Measurements from ENCODE around the gene TIPRL. TPM values are rescaled to one million over a fixed set of nuclear protein-coding genes. Genes with fewer than 3 reads are reported as not detected.
"Not testable (repeated sequence)": the region's sequence is repeated elsewhere in the genome, so short reads cannot be mapped to it uniquely, and the experiment has no call there.

The TIPRL gene
- total and polyA plus RNA-seq, 12 donors = 9.6 to 37.5 (median 30.7) TPM

- peak in 4 of 8 donors; percentile 2 to 5 (median 5) for ATAC-seq
- Histone ChIP-seq H3K27ac (peak overlapping the region in 9 of 10 donors; percentile 84 to 98 (median 94)), H3K36me3 (no peaks in the 10 kb centered on the region), H3K27me3 (peaks cover 0 to 4% (median 0%) of the 10 kb centered on the region in 7 donors), H3K4me3 (peak overlapping the region in 9 of 10 donors; percentile 70 to 98 (median 75)), H3K9me3 (no peaks in the 10 kb centered on the region), H3K4me1 (peaks cover 0 to 16% (median 14%) of the 10 kb centered on the region in 9 donors)
- no peak for DNase-seq
- 70 to 72% methylated on average over 5 of the region's 5 CpGs for WGBS, 2 donors
- TF ChIP-seq CTCF (IDR thresholded peaks at IDR 0.05) = no peak
- intact Hi-C loops (cut with DNase I) = loop anchor here in 1 of 10 donors (2.0 kb wide), 1 partner anchor 47 kb away; no protein-coding TSS in a partner anchor
Observed at GRCh38 chr1:168178227-168178637, 530 bp upstream of the TIPRL start.

GRCh38 chr1:168179438-168180147 is 831 bp downstream of the TIPRL start:
- peak in 1 of 8 donors; percentile 5 for ATAC-seq
- intact Hi-C loops (cut with DNase I) = loop anchor here in 2 of 10 donors (2.0 to 5.0 kb wide), 2 partner anchors 45 to 48 kb away; partner anchors contain the start of gene SFT2D2 (in 1 of the 2)
- DNase-seq = no peak
- TF ChIP-seq CTCF (IDR thresholded peaks at IDR 0.05) = no peak
- Histone ChIP-seq H3K9me3 (no peaks in the 10 kb centered on the region), H3K4me1 (peaks cover 0 to 16% (median 14%) of the 10 kb centered on the region in 9 donors), H3K27me3 (peaks cover 0 to 4% (median 0%) of the 10 kb centered on the region in 7 donors), H3K36me3 (peaks cover 0 to 9% (median 0%) of the 10 kb centered on the region in 9 donors), H3K4me3 (peak overlapping the region; percentile 70 to 98 (median 74)), H3K27ac (peak overlapping the region; percentile 67 to 98 (median 94))
- WGBS, 2 donors = 3 to 4% methylated on average over 20 of the region's 20 CpGs

- WGBS, 2 donors = 41 to 49% methylated on average over 2 of the region's 2 CpGs
- DNase-seq = no peak
- no peak for TF ChIP-seq CTCF (IDR thresholded peaks at IDR 0.05)
- peaks cover 0 to 15% (median 0%) of the 10 kb centered on the region in 9 donors for H3K36me3 ChIP-seq
- H3K27ac ChIP-seq = peak overlapping the region in 6 of 10 donors; percentile 88 to 98 (median 96)
- H3K4me3 ChIP-seq = peak overlapping the region in 9 of 10 donors; percentile 70 to 98 (median 75)
- H3K9me3 ChIP-seq = no peaks in the 10 kb centered on the region
- ATAC-seq = no peak
- intact Hi-C loops (cut with DNase I) = loop anchor here in 1 of 10 donors (5.0 kb wide), 1 partner anchor 47 kb away; the partner anchor contains the start of gene SFT2D2
- peaks cover 0 to 4% (median 0%) of the 10 kb centered on the region in 7 donors for H3K27me3 ChIP-seq
- peaks cover 0 to 16% (median 14%) of the 10 kb centered on the region in 9 donors for H3K4me1 ChIP-seq
Observed at GRCh38 chr1:168180148-168180524, 1.4 kb downstream of the TIPRL start.

- not testable (repeated sequence) for H3K27me3 ChIP-seq, H3K27ac ChIP-seq, H3K4me3 ChIP-seq, DNase-seq, ATAC-seq, H3K9me3 ChIP-seq
- WGBS, 2 donors = 97% methylated on average over 15 of the region's 15 CpGs
- Histone ChIP-seq H3K4me1 (peaks cover 0 to 16% (median 14%) of the 10 kb centered on the region in 9 donors), H3K36me3 (peaks cover 0 to 25% (median 0%) of the 10 kb centered on the region in 9 donors)
- intact Hi-C loops (cut with DNase I) = loop anchor here in 1 of 10 donors (5.0 kb wide), 1 partner anchor 46 kb away; the partner anchor contains the start of gene SFT2D2
Observed at GRCh38 chr1:168181063-168181720, 2.4 kb downstream of the TIPRL start.
